ENCODE results near the gene ATG5.

The ATG5 gene

DNA sequence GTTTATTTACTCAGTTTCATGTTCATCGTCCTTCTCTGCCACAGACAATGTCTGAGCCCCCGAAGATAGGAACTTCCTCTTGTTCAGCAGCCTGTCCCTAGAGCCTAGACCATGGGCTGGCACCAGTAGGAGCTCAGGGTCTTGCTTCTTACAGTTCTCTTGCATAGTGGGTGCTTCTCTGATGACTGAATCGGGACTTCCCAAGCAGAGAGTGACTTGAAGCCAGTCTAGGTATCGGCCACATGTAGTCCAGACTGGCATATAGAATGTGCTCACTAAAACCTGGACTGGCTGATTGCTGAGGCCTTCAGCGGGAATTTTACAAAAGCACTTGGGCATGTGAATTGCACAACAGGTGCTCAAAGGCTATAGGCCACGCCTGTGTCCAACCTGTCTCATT lies 187.4 kb downstream of the ATG5 start:
- DNase-seq (ENCODE audit: insufficient read length, low spot score) (no peak), FAIRE-seq (no peak)
- TF ChIP-seq, protein P1, sequence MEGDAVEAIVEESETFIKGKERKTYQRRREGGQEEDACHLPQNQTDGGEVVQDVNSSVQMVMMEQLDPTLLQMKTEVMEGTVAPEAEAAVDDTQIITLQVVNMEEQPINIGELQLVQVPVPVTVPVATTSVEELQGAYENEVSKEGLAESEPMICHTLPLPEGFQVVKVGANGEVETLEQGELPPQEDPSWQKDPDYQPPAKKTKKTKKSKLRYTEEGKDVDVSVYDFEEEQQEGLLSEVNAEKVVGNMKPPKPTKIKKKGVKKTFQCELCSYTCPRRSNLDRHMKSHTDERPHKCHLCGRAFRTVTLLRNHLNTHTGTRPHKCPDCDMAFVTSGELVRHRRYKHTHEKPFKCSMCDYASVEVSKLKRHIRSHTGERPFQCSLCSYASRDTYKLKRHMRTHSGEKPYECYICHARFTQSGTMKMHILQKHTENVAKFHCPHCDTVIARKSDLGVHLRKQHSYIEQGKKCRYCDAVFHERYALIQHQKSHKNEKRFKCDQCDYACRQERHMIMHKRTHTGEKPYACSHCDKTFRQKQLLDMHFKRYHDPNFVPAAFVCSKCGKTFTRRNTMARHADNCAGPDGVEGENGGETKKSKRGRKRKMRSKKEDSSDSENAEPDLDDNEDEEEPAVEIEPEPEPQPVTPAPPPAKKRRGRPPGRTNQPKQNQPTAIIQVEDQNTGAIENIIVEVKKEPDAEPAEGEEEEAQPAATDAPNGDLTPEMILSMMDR (IDR thresholded peaks at IDR 0.05; ENCODE audit: insufficient read depth, missing control alignments): no peak

GRCh38 chr6:106136845-106137244 lies 188.7 kb downstream of the ATG5 start:
- TF ChIP-seq, protein P1 (IDR thresholded peaks at IDR 0.05; ENCODE audit: insufficient read depth, missing control alignments): no peak
- no peak for FAIRE-seq
- DNase-seq (ENCODE audit: insufficient read length, low spot score): no peak

GRCh38 chr6:106135911-106136571 lies 189.5 kb downstream of the ATG5 start:
- DNase-seq (ENCODE audit: insufficient read length, low spot score) (no peak), FAIRE-seq (no peak)
- TF ChIP-seq, protein P1 (IDR thresholded peaks at IDR 0.05; ENCODE audit: insufficient read depth, missing control alignments): no peak

DNA sequence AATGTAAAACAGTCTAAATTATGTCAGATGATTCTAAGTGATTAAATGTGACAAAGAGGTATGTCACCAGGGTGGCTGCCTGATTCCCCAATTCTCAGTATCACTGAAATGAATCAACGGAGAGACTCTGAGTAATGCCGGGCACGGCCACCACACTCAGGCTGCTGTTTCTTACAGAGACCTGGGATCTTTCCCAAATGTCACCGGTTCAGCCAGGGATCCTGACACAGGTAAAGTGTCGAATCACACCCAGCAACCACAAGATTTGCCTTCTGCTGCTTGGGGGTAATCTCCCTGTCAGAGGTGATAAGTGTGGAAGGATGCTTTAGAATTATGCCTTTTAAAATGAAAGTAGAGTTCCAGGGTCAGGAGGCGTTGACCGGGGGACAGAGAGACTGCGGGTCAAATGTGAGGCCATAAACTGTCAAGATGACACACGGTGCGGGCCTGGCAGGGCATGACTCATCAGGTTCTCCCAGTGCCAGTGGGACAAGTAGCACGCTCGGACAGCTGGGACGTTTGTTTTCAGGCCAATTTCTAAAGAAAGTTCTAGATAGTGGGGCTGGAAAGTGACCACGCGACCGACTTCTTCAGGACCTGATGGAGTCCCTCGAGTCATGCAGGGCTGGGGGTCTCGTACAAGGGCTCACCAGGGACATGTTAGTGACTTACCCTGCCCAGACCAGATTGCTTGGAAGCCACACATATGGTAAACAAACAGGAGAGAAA lies 190.5 kb downstream of the ATG5 start:
- FAIRE-seq (no peak), DNase-seq (ENCODE audit: insufficient read length, low spot score) (no peak)
- TF ChIP-seq, protein P1 (IDR thresholded peaks at IDR 0.05; ENCODE audit: insufficient read depth, missing control alignments): no peak

Measured in D721Med (cell line).